ENCODE data around the gene NELL2. TPM values are rescaled to one million over a fixed set of nuclear protein-coding genes. Genes with fewer than 3 reads are reported as not detected.

The NELL2 gene
- 1 to 10 TPM in 3 of 4 donors, under 1 TPM in 1; 0.51 to 4.2 (median 1.8) TPM for total RNA-seq

GRCh38 chr12:44875954-44876543, at the start of gene NELL2:
NELL2 (minus strand) TSS chr12:44876315; CDS start chr12:44875869, 446 bp downstream.
- TF ChIP-seq, protein P1, sequence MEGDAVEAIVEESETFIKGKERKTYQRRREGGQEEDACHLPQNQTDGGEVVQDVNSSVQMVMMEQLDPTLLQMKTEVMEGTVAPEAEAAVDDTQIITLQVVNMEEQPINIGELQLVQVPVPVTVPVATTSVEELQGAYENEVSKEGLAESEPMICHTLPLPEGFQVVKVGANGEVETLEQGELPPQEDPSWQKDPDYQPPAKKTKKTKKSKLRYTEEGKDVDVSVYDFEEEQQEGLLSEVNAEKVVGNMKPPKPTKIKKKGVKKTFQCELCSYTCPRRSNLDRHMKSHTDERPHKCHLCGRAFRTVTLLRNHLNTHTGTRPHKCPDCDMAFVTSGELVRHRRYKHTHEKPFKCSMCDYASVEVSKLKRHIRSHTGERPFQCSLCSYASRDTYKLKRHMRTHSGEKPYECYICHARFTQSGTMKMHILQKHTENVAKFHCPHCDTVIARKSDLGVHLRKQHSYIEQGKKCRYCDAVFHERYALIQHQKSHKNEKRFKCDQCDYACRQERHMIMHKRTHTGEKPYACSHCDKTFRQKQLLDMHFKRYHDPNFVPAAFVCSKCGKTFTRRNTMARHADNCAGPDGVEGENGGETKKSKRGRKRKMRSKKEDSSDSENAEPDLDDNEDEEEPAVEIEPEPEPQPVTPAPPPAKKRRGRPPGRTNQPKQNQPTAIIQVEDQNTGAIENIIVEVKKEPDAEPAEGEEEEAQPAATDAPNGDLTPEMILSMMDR (IDR thresholded peaks at IDR 0.05; ENCODE audit: low read depth): no peak

DNA sequence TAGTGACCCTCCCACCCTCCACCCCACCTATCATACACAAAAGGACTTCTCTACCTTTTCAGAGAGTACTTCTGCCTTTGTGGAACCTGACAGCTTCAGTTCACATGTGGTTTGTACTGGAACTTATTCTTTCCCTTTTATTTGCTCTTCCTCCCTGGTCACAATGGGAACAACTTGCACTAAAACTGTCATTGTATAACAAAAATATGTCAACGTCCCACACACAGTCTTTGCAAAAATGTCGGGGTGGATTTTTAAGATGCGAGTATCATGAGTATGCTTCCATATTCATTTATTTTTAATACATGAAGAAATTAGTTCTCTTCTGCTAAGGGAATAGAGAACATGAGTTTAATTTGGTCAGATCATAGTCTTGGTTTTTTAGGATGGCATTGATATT, 45.6 kb upstream of the NELL2 start:
- TF ChIP-seq, protein P1 (IDR thresholded peaks at IDR 0.05; ENCODE audit: low read depth): no peak

GRCh38 chr12:44917141-44917540, 41.0 kb upstream of the NELL2 start:
- TF ChIP-seq, protein P1 (IDR thresholded peaks at IDR 0.05; ENCODE audit: low read depth): no peak

- TF ChIP-seq, protein P1 (IDR thresholded peaks at IDR 0.05; ENCODE audit: low read depth): no peak
These were observed 39.8 kb upstream of the NELL2 start for GRCh38 chr12:44915958-44916357.

DNA sequence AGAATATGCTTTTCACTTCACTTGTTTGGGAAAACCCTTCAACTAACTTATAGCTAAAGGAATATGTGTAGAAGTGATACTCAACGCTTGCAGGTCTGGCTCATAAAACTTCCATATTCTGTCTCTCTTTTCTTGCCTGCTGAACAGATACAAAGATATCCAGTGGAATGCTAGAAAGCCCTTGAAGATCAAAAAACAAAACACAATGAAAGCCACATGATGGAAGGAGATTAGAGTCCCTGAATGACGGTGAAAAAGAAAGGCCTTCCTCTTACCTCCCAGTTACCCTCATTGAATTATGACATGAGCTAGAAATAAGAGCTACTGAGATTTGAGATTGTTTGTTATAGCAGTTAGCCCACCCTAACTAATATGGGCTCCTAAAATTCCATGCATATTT, 28.2 kb upstream of the NELL2 start:
- TF ChIP-seq, protein P1 (IDR thresholded peaks at IDR 0.05; ENCODE audit: low read depth): no peak

DNA sequence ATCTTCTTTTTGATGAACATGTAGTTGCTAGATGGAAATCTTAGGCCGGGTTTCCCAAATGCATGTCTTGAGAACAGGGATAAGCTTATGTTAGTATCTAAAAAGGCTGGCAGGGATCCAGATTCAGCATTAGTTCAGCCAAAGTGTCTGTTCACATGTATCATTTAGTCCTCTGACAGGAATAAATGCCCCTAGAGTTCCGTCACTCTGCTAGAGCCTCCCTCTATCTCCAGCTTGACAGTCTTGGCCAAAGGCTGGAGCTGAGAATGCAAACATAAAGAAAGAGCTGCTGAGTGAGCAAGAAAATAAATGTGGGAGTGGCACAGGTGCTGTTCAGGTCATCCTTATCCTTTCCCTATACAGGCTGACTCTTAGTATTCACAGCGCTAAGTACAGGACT, 13.8 kb upstream of the NELL2 start:
- TF ChIP-seq, protein P1 (IDR thresholded peaks at IDR 0.05; ENCODE audit: low read depth): no peak

- TF ChIP-seq, protein P1 (IDR thresholded peaks at IDR 0.05; ENCODE audit: low read depth): no peak
These were observed 13.0 kb upstream of the NELL2 start for GRCh38 chr12:44889162-44889561.
